ENCODE data around the gene TREML1.

- no peak for TF ChIP-seq CTCF (IDR thresholded peaks at IDR 0.05)
- TF ChIP-seq POLR2A (IDR thresholded peaks at IDR 0.05), result no peak
Measured at GRCh38 chr6:41175084-41175483, 20.9 kb upstream of the TREML1 start.

Data from esophagus squamous epithelium (tissue), 4 donors.